ENCODE measurements around the gene NTSR2. TPM values are rescaled to one million over a fixed set of nuclear protein-coding genes. Genes with fewer than 3 reads are reported as not detected.

NTSR2 gene
- total and polyA plus RNA-seq, 2 of the 8 experiments (the other 6 are each of a cell fraction or from before 2014, with no cell fraction given) = 0.05 TPM; not detected in 1

DNA sequence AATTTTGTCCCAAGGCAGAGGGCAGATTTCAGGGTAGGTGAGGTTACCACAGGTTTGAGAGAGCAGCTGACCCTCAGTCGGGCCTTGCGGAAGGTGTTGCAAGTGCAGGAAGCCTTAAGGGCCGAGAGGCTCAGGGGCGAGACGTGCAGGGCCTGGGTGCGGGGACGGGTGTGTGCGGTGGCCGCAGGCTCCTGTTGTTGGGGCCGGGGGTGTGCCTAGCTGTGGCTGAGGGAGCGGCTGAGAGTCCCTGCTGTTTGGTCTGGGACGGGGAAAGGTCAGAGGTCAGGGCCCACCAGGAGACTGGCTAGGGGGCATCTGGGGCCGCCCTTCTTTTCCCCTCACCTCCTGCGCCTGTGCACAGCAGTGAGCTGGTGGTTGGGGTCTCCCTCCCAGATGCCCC, 52.5 kb downstream of the NTSR2 start:
- H3K9me3 ChIP-seq (ENCODE audit: insufficient read depth in 2 of 2, low read depth in 1 of 2, low read length in 1 of 2) = no peaks in the 10 kb centered on the region
- ChIA-PET CTCF (ENCODE audit: partially characterized antibody) (interaction anchor here (1.1 to 2.1 kb wide), 4 partner anchors 11 to 65 kb away, joined by 3 to 5 read pairs (median 4); no protein-coding TSS in a partner anchor), POLR2A (ENCODE audit: partially characterized antibody) (no interaction called here)
- no peak overlapping the region for H4K91ac ChIP-seq (replicated peaks; ENCODE audit: insufficient read length, low read length)
- no peaks in the 10 kb centered on the region; a peak in 1 of 4 replicates for H3K79me2 ChIP-seq (ENCODE audit: control insufficient read depth in 1 of 2, insufficient read depth in 2 of 2, low read length in 2 of 2)
- no peak overlapping the region for H3K9ac ChIP-seq (replicated peaks in 1 of 4; ENCODE audit: extremely low read depth in 1 of 4, low read depth in 3 of 4, low read length in 3 of 4)
- no peak overlapping the region for H3K18ac ChIP-seq (ENCODE audit: extremely low read depth, low read length)
- no peak overlapping the region for H3K27ac ChIP-seq (ENCODE audit: low read depth, low read length)
- H2BK20ac ChIP-seq (ENCODE audit: low read length) = no peak overlapping the region
- no peak overlapping the region for H3K14ac ChIP-seq (ENCODE audit: insufficient read length)
- peaks cover 0 to 10% (median 6%) of the 10 kb centered on the region in 4 experiments; a peak in 5 of 8 replicates for H3K36me3 ChIP-seq (ENCODE audit: control insufficient read depth in 2 of 4, insufficient read depth in 4 of 4, low read length in 3 of 4)
- H2BK120ac ChIP-seq (replicated peaks; ENCODE audit: low read depth, low read length) = no peak overlapping the region
- H3K4me3 ChIP-seq (ENCODE audit: extremely low read depth in 1 of 4, insufficient read depth in 2 of 4, low read depth in 3 of 4, low read length in 4 of 4) = no peak overlapping the region
- no peak overlapping the region for H3K23ac ChIP-seq (ENCODE audit: insufficient read length)
- no peak overlapping the region for H3K56ac ChIP-seq (replicated peaks; ENCODE audit: insufficient read length, low read depth, low read length)
- H3K79me1 ChIP-seq (ENCODE audit: low read depth, low read length) = no peaks in the 10 kb centered on the region
- no peak overlapping the region for H4K8ac ChIP-seq (ENCODE audit: extremely low read depth, insufficient read depth, low read length)
- H3K4me1 ChIP-seq (replicated peaks in 1 of 4; ENCODE audit: control insufficient read depth in 3 of 4, insufficient read depth in 4 of 4, low read length in 3 of 4) = no peaks in the 10 kb centered on the region
- H2AFZ ChIP-seq (ENCODE audit: low read length) = no peak overlapping the region
- no peak overlapping the region for H3K4ac ChIP-seq (replicated peaks; ENCODE audit: insufficient read length, low read depth, low read length)
- 94% methylated on average over 14 of the region's 14 CpGs; no CpG with 5 or more reads in 1 of the 2 experiments for WGBS, 2 experiments (ENCODE audit: extremely low coverage in 1 of 2, insufficient coverage in 1 of 2, insufficient read length in 1 of 2, insufficient replicate concordance in 2 of 2, low coverage in 1 of 2, low lambda C conversion rate in 2 of 2, missing lambda C conversion rate in 1 of 2)
- H2BK5ac ChIP-seq (ENCODE audit: low read depth, low read length) = no peak overlapping the region
- H3K23me2 ChIP-seq (ENCODE audit: low read depth, low read length) = no peaks in the 10 kb centered on the region
- H3K27me3 ChIP-seq (replicated peaks in 1 of 4; ENCODE audit: control insufficient read depth in 3 of 4, extremely low read depth in 1 of 4, insufficient read depth in 3 of 4, low read length in 3 of 4) = no peaks in the 10 kb centered on the region
- DNase-seq (ENCODE audit: low read depth in 1 of 2, low spot score in 2 of 2) = no peak
- H3K4me2 ChIP-seq (ENCODE audit: insufficient read depth in 1 of 2, low read depth in 2 of 2, low read length in 2 of 2) = no peak overlapping the region
- no peak overlapping the region for H2AK5ac ChIP-seq (ENCODE audit: low read depth, low read length)
- H4K20me1 ChIP-seq (replicated peaks in 1 of 2; ENCODE audit: control insufficient read depth in 1 of 2, insufficient read depth in 2 of 2, low read length in 2 of 2) = peaks cover 0 to 6% of the 10 kb centered on the region in 2 experiments
- H2BK15ac ChIP-seq (ENCODE audit: low read length) = no peak overlapping the region
- H4K5ac ChIP-seq (ENCODE audit: insufficient read length, low read depth, low read length) = no peak overlapping the region
- no peak for FAIRE-seq
- H2BK12ac ChIP-seq (ENCODE audit: low read depth, low read length) = no peak overlapping the region
- TF ChIP-seq EP300 (IDR thresholded peaks at IDR 0.05; ENCODE audit: borderline replicate concordance in 1 of 2, low read depth in 2 of 2, low read length in 2 of 2) = no peak
- TF ChIP-seq BACH1 (IDR thresholded peaks at IDR 0.05; ENCODE audit: low read length) = no peak
- no peak for TF ChIP-seq POLR2A (IDR thresholded peaks at IDR 0.05; ENCODE audit: control extremely low read depth in 1 of 2, low read depth in 2 of 2, low read length in 2 of 2)
- no peak for TF ChIP-seq RNF2 (IDR thresholded peaks at IDR 0.05; ENCODE audit: borderline replicate concordance, low read depth, low read length, missing control alignments, poor library complexity, severe bottlenecking)
- no peak for TF ChIP-seq RBBP5 (IDR thresholded peaks at IDR 0.05; ENCODE audit: borderline replicate concordance, low read depth, low read length)
- no peak for TF ChIP-seq JUN (IDR thresholded peaks at IDR 0.05; ENCODE audit: low read depth, low read length)
- TF ChIP-seq TAF1 (IDR thresholded peaks at IDR 0.05; ENCODE audit: low read depth, low read length) = no peak
- no peak for TF ChIP-seq BRCA1 (IDR thresholded peaks at IDR 0.05; ENCODE audit: low read depth, low read length)
- no peak for TF ChIP-seq TCF12 (IDR thresholded peaks at IDR 0.05; ENCODE audit: low read depth, low read length)
- TF ChIP-seq CBX5 (IDR thresholded peaks at IDR 0.05; ENCODE audit: low read depth, low read length) = no peak
- TF ChIP-seq ASH2L (IDR thresholded peaks at IDR 0.05; ENCODE audit: low read length) = no peak
